RWPE1 (cell line): ENCODE measurements around the gene SNCAIP.
A peak's percentile ranks its signal among the peaks of the same experiment; 100 is the strongest.

Experiments used
- CTCF ChIA-PET: fragments of 350-600 bp; sonication (Branson Sonifier 250); formaldehyde crosslinking; extraction: SDS; loops from one replicate; lab custom pipeline; 2021; lab: Yijun Ruan, JAX
- POLR2A ChIA-PET: fragments of 400-600 bp; formaldehyde crosslinking; extraction: SDS; loops from one replicate; lab custom pipeline; 2020; ENCODE audit warnings: antibody characterized with exemption; ENCODE audit not compliant: low non-redundant PET; lab: Yijun Ruan, JAX
- DNase-seq: peaks from one replicate; pipeline ENCODE4 v3.0.0; 2012; ENCODE audit warnings: low spot score
- H3K27ac ChIP-seq: fragments of 450-650 bp; 2 replicates; pipeline ENCODE4 v1.5.1; 2017
- TF ChIP-seq, protein P1 (sequence below): fragments of 450-650 bp; conservative IDR thresholded peaks from 2 replicates; pipeline ENCODE4 v1.5.1; 2017; ENCODE audit warnings: low read depth, mild to moderate bottlenecking

Gene SNCAIP

DNA sequence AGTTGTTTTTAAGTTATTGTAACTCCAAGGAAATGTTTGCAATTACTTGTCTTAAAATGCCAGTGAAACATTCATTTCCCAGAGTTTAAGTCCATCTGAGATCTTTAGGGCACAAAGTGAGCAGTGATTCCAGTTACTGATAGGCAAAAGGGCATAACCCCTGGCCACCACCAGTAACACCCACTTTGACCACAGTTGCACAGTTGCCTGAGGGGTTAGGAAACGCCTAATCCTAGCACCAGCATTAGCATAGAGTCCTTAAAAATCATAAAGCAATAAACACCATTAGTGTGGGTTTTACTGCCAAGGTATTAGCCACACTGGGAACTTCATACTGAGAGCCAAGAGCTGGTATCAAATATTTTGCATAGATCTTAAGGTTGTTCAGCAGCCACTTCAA is 143.9 kb downstream of the SNCAIP start:
- no peak overlapping the region for H3K27ac ChIP-seq
- CTCF ChIA-PET = no interaction called here
- no peak for DNase-seq
- POLR2A ChIA-PET = no interaction called here
- TF ChIP-seq, protein P1, sequence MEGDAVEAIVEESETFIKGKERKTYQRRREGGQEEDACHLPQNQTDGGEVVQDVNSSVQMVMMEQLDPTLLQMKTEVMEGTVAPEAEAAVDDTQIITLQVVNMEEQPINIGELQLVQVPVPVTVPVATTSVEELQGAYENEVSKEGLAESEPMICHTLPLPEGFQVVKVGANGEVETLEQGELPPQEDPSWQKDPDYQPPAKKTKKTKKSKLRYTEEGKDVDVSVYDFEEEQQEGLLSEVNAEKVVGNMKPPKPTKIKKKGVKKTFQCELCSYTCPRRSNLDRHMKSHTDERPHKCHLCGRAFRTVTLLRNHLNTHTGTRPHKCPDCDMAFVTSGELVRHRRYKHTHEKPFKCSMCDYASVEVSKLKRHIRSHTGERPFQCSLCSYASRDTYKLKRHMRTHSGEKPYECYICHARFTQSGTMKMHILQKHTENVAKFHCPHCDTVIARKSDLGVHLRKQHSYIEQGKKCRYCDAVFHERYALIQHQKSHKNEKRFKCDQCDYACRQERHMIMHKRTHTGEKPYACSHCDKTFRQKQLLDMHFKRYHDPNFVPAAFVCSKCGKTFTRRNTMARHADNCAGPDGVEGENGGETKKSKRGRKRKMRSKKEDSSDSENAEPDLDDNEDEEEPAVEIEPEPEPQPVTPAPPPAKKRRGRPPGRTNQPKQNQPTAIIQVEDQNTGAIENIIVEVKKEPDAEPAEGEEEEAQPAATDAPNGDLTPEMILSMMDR = no peak

DNA sequence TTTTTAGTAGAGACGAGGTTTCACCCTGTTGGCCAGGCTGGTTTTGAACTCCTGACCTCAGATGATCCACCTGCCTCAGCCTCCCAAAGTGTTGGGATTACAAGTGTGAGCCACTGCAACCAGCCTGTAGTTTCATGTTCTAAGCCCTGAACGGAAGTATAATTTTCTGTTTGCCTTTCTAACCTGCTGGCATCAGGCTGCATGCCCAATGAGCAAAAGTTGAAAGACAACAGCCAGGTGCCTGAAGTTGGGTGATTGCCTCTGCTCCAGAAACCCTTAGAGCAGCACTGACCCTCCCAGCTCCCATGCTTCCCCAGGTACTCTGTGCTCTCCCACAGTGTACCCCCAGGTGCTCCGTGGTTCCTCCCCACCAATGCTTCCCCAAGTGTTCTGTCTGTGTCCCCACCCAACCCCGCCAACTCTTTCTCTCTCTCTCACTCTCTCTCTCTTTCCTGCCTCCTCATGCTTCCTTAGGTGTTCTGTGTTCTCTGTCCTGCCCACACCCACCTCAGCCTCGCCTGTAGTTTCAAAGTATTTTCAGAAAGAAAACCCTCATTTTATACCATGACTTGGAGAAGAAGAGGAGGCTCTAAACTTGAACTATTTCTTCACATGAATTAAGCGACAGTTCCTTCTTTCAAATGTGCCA is 145.3 kb downstream of the SNCAIP start:
- no peak overlapping the region for H3K27ac ChIP-seq
- POLR2A ChIA-PET = no interaction called here
- TF ChIP-seq, protein P1 = no peak
- no peak for DNase-seq
- CTCF ChIA-PET = no interaction called here

DNA sequence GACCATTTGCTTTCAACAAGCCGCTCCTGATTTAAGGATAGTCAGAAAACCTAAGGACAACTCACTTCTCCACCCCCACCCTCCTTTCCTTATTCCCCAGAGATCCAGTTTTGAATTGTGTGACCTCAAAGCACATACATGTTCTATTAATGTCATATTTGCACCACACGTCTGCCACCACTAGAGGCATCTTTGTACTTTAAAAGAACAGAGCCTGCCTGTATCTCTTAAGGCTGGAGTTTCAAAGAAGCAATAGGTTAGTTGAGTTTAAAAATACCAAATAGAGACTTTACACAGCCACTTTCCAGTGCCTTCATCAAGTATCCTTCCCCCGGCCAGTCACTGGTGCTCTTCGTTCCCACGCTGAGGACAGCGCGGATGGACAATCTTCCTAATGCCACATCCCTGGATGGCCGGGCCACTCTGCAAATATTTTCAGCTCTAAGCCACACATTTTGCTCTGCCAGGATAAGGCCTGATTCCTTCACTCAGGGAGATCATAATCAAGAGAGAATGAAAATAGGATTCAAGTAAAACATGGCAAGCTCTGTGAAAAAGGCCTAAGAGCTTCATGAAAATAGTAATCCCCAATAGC is 146.3 kb downstream of the SNCAIP start:
- no peak overlapping the region for H3K27ac ChIP-seq
- TF ChIP-seq, protein P1 = peak; percentile 73
- peak; percentile 47 for DNase-seq
- ChIA-PET POLR2A (no interaction called here), CTCF (interaction anchor here (0.8 to 0.9 kb wide), 2 partner anchors 11 to 15 kb away, joined by 3 to 4 read pairs; no protein-coding TSS in a partner anchor)

DNA sequence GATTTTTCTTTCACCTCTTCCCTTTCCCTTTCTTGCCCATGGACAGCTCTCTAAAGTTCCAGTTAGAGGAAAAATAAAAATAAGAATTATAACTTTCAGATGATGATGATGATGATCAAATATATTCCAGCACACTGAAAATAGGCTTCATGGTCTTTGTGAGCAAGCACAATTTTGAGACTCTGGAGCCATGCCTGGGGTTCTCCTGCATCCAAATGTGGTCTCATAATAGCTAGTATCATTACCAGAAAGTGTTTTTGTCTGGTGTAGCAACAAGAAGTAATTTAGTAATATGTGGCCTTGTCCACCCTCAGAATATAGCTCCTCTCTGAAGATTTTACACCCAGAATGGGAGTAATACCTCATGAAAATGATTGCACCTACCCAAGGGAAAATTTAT is 150.4 kb downstream of the SNCAIP start:
- ChIA-PET CTCF (no interaction called here), POLR2A (no interaction called here)
- H3K27ac ChIP-seq = no peak overlapping the region
- TF ChIP-seq, protein P1 = no peak
- no peak for DNase-seq

DNA sequence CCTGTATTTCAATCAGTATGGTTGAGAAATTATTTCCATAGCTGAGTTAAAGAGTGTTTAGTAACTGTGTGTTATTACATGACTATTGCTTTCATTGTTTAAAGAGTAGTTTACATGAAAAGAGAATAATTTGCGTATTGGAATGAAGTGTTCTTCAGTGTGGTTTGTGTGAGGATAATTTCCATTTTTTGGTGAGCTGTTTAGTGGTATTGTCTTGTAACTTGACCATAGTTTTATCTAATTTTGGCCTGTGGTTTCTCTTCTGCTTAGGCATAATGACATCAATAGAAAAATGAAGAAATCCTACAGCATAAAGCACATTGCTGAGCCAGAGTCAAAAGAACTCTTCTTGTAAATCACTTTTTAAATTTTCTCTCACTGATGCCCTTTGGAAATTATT is 151.2 kb downstream of the SNCAIP start:
- H3K27ac ChIP-seq = no peak overlapping the region
- ChIA-PET CTCF (no interaction called here), POLR2A (no interaction called here)
- TF ChIP-seq, protein P1 = no peak
- no peak for DNase-seq

DNA sequence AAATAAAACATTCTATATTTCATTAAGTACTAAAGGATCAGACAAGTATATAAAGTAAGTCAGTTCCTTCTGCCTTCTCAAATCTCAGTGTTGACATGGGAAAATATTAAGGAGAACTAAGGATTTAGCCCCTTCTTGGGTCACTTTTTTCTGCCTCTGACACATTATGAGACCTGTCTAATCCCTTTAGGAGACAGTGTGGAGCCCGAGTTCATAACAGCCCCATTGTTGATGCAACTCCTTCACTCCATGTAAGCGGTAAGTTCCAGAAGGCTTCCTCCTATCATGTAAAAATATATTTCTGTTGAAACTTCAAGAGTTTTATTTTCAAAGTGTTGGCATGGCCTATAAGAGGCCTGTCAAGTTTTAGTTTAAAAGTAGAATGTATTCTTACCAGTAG is 152.2 kb downstream of the SNCAIP start:
- DNase-seq = no peak
- TF ChIP-seq, protein P1 = no peak
- H3K27ac ChIP-seq = no peak overlapping the region
- POLR2A ChIA-PET = no interaction called here
- CTCF ChIA-PET = no interaction called here
